WTC11 (cell line): Measurements from ENCODE around the gene INO80B. TPM values are rescaled to one million over a fixed set of nuclear protein-coding genes. Genes with fewer than 3 reads are reported as not detected.
"Not testable (repeated sequence)": the region's sequence is repeated elsewhere in the genome, so short reads cannot be mapped to it uniquely, and the experiment has no call there.

Source experiments
- ATAC-seq: fragments of 200-7000 bp; cut with Tn5 transposase; 2 replicates; pipeline ENCODE4 v1.10.0; 2021; ENCODE audit warnings: mild to moderate bottlenecking, moderate library complexity
- CTCF ChIA-PET: fragments of 300-600 bp; sonication (Branson Sonifier 250); formaldehyde crosslinking; loops from one replicate; lab custom pipeline; 2021; ENCODE audit warnings: antibody characterized with exemption; lab: Charles Lee
- POLR2A ChIA-PET: fragments of 350-600 bp; sonication (Branson Sonifier 250); formaldehyde crosslinking; loops from one replicate; lab custom pipeline; 2021; ENCODE audit warnings: antibody characterized with exemption; lab: Charles Lee
- DNase-seq: peaks from one replicate; pipeline ENCODE4 v3.0.0; 2021; ENCODE audit warnings: low spot score
- H3K27ac Mint-ChIP-seq: 2 replicates; pipeline ENCODE4 v1.8.0; 2021; ENCODE audit warnings: mixed read lengths
- H3K27me3 Mint-ChIP-seq: 2 replicates; pipeline ENCODE4 v1.8.0; 2021; ENCODE audit warnings: low read depth, mild to moderate bottlenecking, moderate library complexity, mixed read lengths
- H3K36me3 Mint-ChIP-seq: 2 replicates; pipeline ENCODE4 v1.8.0; 2021; ENCODE audit warnings: mixed read lengths
- H3K4me1 Mint-ChIP-seq: 2 replicates; pipeline ENCODE4 v1.8.0; 2022; ENCODE audit warnings: mixed read lengths
- H3K4me3 Mint-ChIP-seq: 2 replicates; pipeline ENCODE4 v1.8.0; 2021; ENCODE audit warnings: mild to moderate bottlenecking, moderate library complexity, mixed read lengths
- H3K9me3 Mint-ChIP-seq: 2 replicates; pipeline ENCODE4 v1.8.0; 2021; ENCODE audit warnings: mixed read lengths
- ESRRA ChIP-seq: sonication (generic); formaldehyde crosslinking; IDR thresholded peaks from 2 replicates; pipeline ENCODE4 v1.8.1; 2022; ENCODE audit warnings: mild to moderate bottlenecking, missing genetic modification reagents, borderline replicate concordance
- HMGA2 ChIP-seq: fragments of 250-450 bp; sonication (Bioruptor Pico); IDR thresholded peaks from 2 replicates; pipeline ENCODE4 v1.4.0; 2021; ENCODE audit warnings: mild to moderate bottlenecking, moderate library complexity
- KAT7 ChIP-seq: sonication (generic); formaldehyde crosslinking; IDR thresholded peaks from 2 replicates; pipeline ENCODE4 v1.8.1; 2023; ENCODE audit warnings: missing genetic modification reagents, mild to moderate bottlenecking, borderline replicate concordance
- NFYB ChIP-seq: sonication (generic); formaldehyde crosslinking; conservative IDR thresholded peaks from 2 replicates; pipeline ENCODE4 v1.8.0; 2022; ENCODE audit warnings: low read depth, missing genetic modification reagents
- NR1H2 ChIP-seq: sonication (generic); formaldehyde crosslinking; IDR thresholded peaks from 2 replicates; pipeline ENCODE4 v1.9.0; 2021; ENCODE audit warnings: mild to moderate bottlenecking, moderate library complexity, missing genetic modification reagents
- RORB ChIP-seq: fragments of 250-450 bp; sonication (Bioruptor Pico); IDR thresholded peaks from 2 replicates; pipeline ENCODE4 v1.9.0; 2021; ENCODE audit warnings: mild to moderate bottlenecking
- SOX15 ChIP-seq: fragments of 250-450 bp; sonication (Bioruptor Pico); IDR thresholded peaks from 2 replicates; pipeline ENCODE4 v1.9.0; 2021; ENCODE audit warnings: mild to moderate bottlenecking
- TCF7 ChIP-seq: sonication (generic); formaldehyde crosslinking; IDR thresholded peaks from 2 replicates; pipeline ENCODE4 v1.8.0; 2022; ENCODE audit warnings: mild to moderate bottlenecking, low read depth, missing genetic modification reagents, moderate library complexity
- TP53 ChIP-seq: sonication (generic); formaldehyde crosslinking; IDR thresholded peaks from 2 replicates; pipeline ENCODE4 v1.8.1; 2023; ENCODE audit warnings: mild to moderate bottlenecking, missing genetic modification reagents
- ZNF138 ChIP-seq: sonication (generic); formaldehyde crosslinking; conservative IDR thresholded peaks from 2 replicates; pipeline ENCODE4 v1.8.1; 2022; ENCODE audit warnings: mild to moderate bottlenecking, moderate library complexity, missing genetic modification reagents
- ZNF232 ChIP-seq: sonication (generic); formaldehyde crosslinking; IDR thresholded peaks from 2 replicates; pipeline ENCODE4 v1.8.0; 2022; ENCODE audit warnings: mild to moderate bottlenecking, missing genetic modification reagents
- ZNF423 ChIP-seq: fragments of 250-450 bp; sonication (Bioruptor Pico); IDR thresholded peaks from 2 replicates; pipeline ENCODE4 v2.1.2; 2022; ENCODE audit warnings: mild to moderate bottlenecking, moderate library complexity
- total RNA-seq: library from RNA; stranded (reverse); gene quantifications from 3 replicates; pipeline ENCODE4 v1.2.3, GENCODE V29; 2021
- TF ChIP-seq, protein P1 (sequence below): fragments of 250-450 bp; sonication (Bioruptor Pico); IDR thresholded peaks from 2 replicates; pipeline ENCODE4 v1.9.0; 2021; ENCODE audit warnings: mild to moderate bottlenecking, borderline replicate concordance
- TF ChIP-seq, protein P2 (sequence below): fragments of 250-450 bp; sonication (Bioruptor Pico); conservative IDR thresholded peaks from 2 replicates; pipeline ENCODE4 v1.9.0; 2021; ENCODE audit warnings: mild to moderate bottlenecking
- TF ChIP-seq, protein P3 (sequence below): sonication (generic); formaldehyde crosslinking; IDR thresholded peaks from 2 replicates; pipeline ENCODE4 v1.8.1; 2022; ENCODE audit warnings: low read depth, mild to moderate bottlenecking, moderate library complexity, missing genetic modification reagents, borderline replicate concordance
- TF ChIP-seq, protein P4 (sequence below): sonication (generic); formaldehyde crosslinking; IDR thresholded peaks from 2 replicates; pipeline ENCODE4 v1.8.1; 2023; ENCODE audit warnings: mild to moderate bottlenecking, missing genetic modification reagents, moderate library complexity
- TF ChIP-seq, protein P5 (sequence below): sonication (generic); formaldehyde crosslinking; IDR thresholded peaks from 2 replicates; pipeline ENCODE4 v1.8.0; 2022; ENCODE audit warnings: mild to moderate bottlenecking, missing genetic modification reagents
- TF ChIP-seq, protein P6 (sequence below): fragments of 250-450 bp; sonication (Bioruptor Pico); IDR thresholded peaks from 2 replicates; pipeline ENCODE4 v1.9.0; 2021; ENCODE audit warnings: moderate library complexity, mild to moderate bottlenecking, inconsistent platforms, borderline replicate concordance

Gene INO80B
- total RNA-seq, 1 experiment from 2014 or later: 20.2 TPM

DNA sequence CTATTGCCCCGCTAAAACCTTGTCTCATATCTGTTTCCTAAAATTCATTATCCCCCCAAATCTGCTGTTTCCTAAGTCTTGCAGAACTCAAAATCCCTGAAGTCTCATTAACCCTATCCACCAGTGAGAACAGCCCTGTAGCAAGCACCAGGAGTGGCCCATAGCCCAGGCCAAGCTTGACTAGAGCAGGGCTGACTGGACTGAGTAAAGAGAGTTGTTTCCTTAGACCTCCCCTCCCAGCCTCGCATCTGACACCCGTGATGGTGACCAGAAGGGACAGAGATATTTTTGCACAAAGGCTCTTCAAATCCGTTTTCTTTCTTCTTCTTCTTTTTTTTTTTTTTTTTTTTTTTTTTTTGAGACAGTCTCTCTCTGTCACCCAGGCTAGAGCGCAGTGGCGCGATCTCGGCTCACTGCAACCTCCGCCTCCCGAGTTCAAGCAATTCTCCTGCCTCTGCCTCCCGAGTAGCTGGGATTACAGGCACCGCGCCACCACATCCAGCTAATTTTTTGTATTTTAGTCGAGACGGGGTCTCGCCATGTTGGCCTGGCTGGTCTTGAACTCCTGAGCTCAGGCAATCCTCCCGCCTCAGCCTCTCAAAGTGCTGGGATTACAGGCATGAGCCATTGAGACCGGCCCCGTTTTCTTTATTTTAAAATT, 34.3 kb upstream of the INO80B start:
- H3K27ac Mint-ChIP-seq, H3K9me3 Mint-ChIP-seq, DNase-seq, ATAC-seq: not testable (repeated sequence)
- CTCF ChIA-PET: interaction anchor here (0.6 to 2.0 kb wide), 4 partner anchors 16 to 86 kb away, joined by 3 to 7 read pairs (median 6); no protein-coding TSS in a partner anchor
- Mint-ChIP-seq H3K36me3 (peaks cover 10% of the 10 kb centered on the region), H3K4me1 (peaks cover 24% of the 10 kb centered on the region), H3K27me3 (peaks cover 64% of the 10 kb centered on the region), H3K4me3 (peak overlapping the region; percentile 99)
- POLR2A ChIA-PET: interaction anchor here (0.5 to 1.3 kb wide), 6 partner anchors 16 to 62 kb away, joined by 3 to 9 read pairs (median 6); partner anchors contain the start of genes CCDC142 and TTC31

DNA sequence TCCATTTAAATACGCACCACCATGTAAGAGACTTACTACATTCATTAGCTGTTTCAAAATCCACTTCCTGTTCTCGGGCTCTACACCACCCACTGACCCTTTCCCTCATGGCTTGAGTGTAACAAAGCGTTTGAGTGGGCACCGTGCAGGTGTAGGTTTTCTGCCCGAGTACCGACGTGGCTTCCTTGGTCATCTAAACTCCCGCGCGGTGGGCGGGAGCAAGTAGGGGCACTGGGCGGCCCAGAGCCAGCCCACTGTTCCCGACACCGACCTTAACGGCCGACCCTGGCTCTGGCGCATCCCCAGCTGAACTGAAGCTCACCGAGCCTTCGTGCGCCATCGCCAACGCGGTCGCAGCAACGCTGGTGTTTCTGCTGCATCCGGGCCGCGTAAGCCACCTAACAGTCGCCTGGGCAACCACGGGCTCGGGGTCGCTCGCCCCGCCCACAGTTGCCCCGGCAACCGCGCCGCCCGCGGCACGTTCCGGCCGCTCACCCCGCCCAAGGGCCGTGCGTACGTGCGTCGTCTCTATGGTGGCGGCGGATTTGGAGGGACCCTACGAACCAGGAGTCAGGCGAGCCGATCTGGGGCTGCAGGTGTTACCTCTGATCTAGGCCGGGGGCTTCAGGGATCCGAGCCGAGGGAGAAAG, 33.5 kb upstream of the INO80B start, which contains the start of the genes C2orf81 and WDR54:
C2orf81 (minus strand) TSS at position 399 of the 650 bp plus-strand sequence; CDS start at position 340, 59 bp downstream.
WDR54 (plus strand) TSS at position 510 of the 650 bp plus-strand sequence. CDS start 424 bp downstream, outside the sequence.
- CTCF ChIA-PET: interaction anchor here (0.6 to 2.0 kb wide), 4 partner anchors 17 to 87 kb away, joined by 3 to 7 read pairs (median 6); no protein-coding TSS in a partner anchor
- Mint-ChIP-seq H3K9me3 (no peaks in the 10 kb centered on the region), H3K4me3 (peak within 1 kb of the TSS; percentile 99), H3K27me3 (peaks cover 57% of the 10 kb centered on the region), H3K4me1 (peaks cover 16% of the 10 kb centered on the region), H3K36me3 (peaks cover 16% of the 10 kb centered on the region), H3K27ac (peak within 1 kb of the TSS; percentile 90)
- POLR2A ChIA-PET: interaction anchor here (0.5 to 1.3 kb wide), 5 partner anchors 16 to 61 kb away, joined by 3 to 9 read pairs (median 4); partner anchors contain the start of genes CCDC142 and TTC31
- DNase-seq (peak; percentile 92), ATAC-seq (peak; percentile 85)
- 0 out of 2 replicates have a peak, but pooled peaks have one; percentile 8 for TF ChIP-seq TCF7 (CRISPR knock-in tag)
- TF ChIP-seq, protein P1, sequence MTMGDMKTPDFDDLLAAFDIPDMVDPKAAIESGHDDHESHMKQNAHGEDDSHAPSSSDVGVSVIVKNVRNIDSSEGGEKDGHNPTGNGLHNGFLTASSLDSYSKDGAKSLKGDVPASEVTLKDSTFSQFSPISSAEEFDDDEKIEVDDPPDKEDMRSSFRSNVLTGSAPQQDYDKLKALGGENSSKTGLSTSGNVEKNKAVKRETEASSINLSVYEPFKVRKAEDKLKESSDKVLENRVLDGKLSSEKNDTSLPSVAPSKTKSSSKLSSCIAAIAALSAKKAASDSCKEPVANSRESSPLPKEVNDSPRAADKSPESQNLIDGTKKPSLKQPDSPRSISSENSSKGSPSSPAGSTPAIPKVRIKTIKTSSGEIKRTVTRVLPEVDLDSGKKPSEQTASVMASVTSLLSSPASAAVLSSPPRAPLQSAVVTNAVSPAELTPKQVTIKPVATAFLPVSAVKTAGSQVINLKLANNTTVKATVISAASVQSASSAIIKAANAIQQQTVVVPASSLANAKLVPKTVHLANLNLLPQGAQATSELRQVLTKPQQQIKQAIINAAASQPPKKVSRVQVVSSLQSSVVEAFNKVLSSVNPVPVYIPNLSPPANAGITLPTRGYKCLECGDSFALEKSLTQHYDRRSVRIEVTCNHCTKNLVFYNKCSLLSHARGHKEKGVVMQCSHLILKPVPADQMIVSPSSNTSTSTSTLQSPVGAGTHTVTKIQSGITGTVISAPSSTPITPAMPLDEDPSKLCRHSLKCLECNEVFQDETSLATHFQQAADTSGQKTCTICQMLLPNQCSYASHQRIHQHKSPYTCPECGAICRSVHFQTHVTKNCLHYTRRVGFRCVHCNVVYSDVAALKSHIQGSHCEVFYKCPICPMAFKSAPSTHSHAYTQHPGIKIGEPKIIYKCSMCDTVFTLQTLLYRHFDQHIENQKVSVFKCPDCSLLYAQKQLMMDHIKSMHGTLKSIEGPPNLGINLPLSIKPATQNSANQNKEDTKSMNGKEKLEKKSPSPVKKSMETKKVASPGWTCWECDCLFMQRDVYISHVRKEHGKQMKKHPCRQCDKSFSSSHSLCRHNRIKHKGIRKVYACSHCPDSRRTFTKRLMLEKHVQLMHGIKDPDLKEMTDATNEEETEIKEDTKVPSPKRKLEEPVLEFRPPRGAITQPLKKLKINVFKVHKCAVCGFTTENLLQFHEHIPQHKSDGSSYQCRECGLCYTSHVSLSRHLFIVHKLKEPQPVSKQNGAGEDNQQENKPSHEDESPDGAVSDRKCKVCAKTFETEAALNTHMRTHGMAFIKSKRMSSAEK (CRISPR knock-in tag): no peak
- TF ChIP-seq ZNF423 (CRISPR knock-in tag): no peak
- no peak for TF ChIP-seq ZNF138 (CRISPR knock-in tag)
- TF ChIP-seq RORB: no peak
- TF ChIP-seq, protein P2, sequence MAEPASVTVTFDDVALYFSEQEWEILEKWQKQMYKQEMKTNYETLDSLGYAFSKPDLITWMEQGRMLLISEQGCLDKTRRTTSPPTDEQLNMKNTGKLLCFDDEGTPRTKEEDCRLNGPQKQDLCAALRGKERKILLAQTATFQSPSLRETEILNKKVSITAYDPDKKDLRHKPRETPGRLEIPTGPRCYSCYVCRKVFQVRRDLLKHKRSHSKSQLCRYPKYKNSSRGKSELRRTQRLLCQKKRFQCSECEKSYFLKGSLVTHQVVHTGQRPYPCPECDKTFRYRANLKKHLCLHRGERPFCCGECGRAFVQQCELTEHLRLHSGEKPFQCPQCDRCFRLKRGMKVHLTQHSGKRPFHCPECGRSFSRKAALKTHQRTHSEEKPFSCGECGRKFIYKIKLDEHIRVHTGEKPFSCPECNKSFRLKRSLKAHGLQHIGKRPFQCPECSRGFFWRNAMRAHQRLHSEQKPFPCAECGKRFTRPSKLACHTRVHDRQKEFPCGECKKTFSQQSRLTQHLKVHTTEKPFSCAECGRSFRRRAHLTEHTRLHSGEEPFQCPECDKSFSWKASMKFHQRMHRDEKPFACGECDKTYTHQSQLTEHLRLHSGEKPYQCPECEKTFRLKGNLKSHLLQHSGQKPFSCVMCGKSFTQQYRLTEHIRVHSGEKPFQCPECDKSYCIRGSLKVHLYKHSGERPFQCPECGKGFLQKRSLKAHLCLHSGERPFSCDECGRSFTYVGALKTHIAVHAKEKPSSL (CRISPR knock-in tag): no peak
- no peak for TF ChIP-seq HMGA2 (CRISPR knock-in tag)
- TF ChIP-seq NFYB (CRISPR knock-in tag): no peak
- TF ChIP-seq SOX15 (CRISPR knock-in tag): no peak
- TF ChIP-seq ESRRA (CRISPR knock-in tag): no peak
- TF ChIP-seq, protein P3, sequence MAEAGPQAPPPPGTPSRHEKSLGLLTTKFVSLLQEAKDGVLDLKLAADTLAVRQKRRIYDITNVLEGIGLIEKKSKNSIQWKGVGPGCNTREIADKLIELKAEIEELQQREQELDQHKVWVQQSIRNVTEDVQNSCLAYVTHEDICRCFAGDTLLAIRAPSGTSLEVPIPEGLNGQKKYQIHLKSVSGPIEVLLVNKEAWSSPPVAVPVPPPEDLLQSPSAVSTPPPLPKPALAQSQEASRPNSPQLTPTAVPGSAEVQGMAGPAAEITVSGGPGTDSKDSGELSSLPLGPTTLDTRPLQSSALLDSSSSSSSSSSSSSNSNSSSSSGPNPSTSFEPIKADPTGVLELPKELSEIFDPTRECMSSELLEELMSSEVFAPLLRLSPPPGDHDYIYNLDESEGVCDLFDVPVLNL (CRISPR knock-in tag): no peak
- TF ChIP-seq NR1H2: no peak
- TF ChIP-seq, protein P4, sequence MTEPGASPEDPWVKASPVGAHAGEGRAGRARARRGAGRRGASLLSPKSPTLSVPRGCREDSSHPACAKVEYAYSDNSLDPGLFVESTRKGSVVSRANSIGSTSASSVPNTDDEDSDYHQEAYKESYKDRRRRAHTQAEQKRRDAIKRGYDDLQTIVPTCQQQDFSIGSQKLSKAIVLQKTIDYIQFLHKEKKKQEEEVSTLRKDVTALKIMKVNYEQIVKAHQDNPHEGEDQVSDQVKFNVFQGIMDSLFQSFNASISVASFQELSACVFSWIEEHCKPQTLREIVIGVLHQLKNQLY (CRISPR knock-in tag): no peak
- TF ChIP-seq, protein P5, sequence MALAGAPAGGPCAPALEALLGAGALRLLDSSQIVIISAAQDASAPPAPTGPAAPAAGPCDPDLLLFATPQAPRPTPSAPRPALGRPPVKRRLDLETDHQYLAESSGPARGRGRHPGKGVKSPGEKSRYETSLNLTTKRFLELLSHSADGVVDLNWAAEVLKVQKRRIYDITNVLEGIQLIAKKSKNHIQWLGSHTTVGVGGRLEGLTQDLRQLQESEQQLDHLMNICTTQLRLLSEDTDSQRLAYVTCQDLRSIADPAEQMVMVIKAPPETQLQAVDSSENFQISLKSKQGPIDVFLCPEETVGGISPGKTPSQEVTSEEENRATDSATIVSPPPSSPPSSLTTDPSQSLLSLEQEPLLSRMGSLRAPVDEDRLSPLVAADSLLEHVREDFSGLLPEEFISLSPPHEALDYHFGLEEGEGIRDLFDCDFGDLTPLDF (CRISPR knock-in tag): no peak
- TF ChIP-seq KAT7: no peak
- TF ChIP-seq TP53: no peak
- no peak for TF ChIP-seq ZNF232 (CRISPR knock-in tag)
- TF ChIP-seq, protein P6, sequence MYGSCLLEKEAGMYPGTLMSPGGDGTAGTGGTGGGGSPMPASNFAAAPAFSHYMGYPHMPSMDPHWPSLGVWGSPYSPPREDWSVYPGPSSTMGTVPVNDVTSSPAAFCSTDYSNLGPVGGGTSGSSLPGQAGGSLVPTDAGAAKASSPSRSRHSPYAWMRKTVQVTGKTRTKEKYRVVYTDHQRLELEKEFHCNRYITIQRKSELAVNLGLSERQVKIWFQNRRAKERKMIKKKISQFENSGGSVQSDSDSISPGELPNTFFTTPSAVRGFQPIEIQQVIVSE: no peak
